Ureter (tissue), 1 donor: Measurements from ENCODE around the gene C1orf50. TPM values are rescaled to one million over a fixed set of nuclear protein-coding genes. Genes with fewer than 3 reads are reported as not detected.
"Not testable (repeated sequence)": the region's sequence is repeated elsewhere in the genome, so short reads cannot be mapped to it uniquely, and the experiment has no call there.

ENCODE experiments used
- DNase-seq: peaks from one replicate; pipeline ENCODE4 v3.0.0-alpha.2; 2020; ENCODE audit warnings: low spot score
- total RNA-seq: library from RNA; stranded (reverse); gene quantifications from one replicate; pipeline ENCODE4 v1.2.4, GENCODE V29; 2023
- donor health status: DM: yes; HTN: yes; CAD: no.

C1orf50 gene
- 8.1 TPM for total RNA-seq

DNA sequence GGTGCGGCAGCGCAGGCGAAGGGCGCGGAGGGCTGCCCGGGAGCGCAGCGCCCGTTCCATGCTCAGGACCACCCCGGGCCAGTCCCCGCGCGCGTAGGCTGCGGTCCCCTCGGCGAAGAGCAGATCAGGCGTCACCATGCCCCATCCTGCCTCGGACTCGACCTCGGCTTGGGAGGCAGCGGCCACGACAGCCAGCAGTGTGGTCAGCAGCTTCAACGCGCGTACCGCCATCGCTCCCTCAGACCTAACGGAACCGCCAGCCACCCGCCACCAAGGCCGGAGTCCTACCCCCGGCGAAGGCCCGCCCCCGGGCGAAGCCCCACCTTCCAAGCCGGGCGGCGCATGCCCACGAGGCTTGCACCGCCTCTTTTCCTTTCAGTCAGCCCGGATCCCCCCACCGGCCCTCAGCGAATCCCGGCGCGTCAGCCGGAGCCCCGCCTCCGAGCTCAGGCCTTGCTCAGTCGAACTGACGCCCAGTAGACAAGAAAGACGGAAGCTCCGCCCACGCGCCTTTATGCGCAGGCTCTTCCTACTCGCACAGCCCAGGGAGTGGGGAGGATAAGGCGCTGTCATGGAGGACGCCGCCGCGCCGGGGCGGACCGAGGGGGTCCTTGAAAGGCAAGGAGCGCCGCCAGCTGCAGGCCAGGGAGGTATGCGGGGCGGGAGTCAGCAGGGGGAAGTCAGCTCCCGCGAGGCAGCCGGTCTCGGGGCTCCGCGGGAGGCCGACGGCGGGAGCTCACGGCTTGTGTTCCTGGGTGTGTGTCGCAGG, at the start of gene C1orf50, which contains the start of gene P3H1:
Gene C1orf50 (plus strand): TSS at position 509 of the 769 bp plus-strand sequence. CDS start 63 bp downstream, at position 572.
Gene P3H1 (minus strand): TSS at position 288 of the 769 bp plus-strand sequence. CDS start 57 bp downstream, at position 231.
- peak; percentile 100 for DNase-seq

DNA sequence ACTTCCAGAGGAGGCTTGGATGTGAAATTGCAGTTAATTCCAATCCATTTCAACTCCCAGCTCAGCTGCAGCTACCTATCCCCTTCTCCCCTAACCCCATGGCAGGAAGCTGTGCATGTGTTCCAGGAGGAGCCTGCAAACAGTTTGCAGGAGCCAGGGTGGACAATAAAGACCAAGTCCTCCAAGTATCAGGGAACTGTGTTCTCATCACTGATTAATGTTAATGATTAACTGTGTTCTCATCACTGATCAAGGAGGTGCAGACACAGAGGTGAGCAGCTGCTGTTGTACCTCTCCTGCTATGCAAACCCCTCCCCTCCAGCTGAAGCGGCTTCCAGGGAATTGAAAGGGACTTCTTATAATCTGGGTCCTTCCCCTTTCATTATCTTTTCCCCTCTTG, 46.2 kb upstream of the C1orf50 start:
- DNase-seq, result no peak

DNA sequence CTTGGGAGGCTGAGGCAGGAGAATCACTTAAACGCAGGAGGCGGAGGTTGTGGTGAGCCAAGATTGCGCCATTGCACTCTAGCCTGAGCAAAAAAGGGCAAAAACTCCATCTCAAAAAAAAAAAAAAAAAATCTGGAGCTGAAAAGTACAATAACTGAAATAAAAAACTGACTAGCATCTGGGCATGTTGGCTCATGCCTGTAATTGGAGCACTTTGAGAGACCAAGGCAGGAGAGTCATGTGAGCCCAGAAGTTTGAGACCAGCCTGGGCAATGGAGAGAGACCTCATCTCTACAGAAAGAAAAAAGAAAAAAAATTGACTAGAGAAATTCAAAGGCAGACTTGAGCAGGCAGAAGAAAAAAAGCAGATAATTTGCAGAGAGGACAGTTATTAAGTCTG, 45.1 kb upstream of the C1orf50 start:
- no peak for DNase-seq

DNA sequence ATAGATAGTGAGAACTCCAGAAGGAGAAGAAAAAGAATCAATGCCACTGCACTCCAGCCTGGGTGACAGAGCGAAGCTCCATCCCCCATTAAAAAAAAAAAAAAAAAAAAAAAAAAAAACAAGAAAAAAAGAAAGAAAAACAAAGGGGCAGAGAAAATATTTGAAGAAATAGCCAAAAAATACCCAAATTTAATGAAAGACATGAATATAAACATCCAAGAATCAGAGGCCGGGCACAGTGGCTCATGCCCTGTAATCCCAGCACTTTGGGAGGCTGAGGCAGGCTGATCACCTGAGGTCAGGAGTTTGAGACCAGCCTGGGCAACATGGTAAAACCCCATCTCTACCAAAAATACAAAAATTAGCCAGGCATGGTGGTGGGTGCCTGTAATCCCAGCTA, 44.6 kb upstream of the C1orf50 start:
- DNase-seq, result not testable (repeated sequence)

DNA sequence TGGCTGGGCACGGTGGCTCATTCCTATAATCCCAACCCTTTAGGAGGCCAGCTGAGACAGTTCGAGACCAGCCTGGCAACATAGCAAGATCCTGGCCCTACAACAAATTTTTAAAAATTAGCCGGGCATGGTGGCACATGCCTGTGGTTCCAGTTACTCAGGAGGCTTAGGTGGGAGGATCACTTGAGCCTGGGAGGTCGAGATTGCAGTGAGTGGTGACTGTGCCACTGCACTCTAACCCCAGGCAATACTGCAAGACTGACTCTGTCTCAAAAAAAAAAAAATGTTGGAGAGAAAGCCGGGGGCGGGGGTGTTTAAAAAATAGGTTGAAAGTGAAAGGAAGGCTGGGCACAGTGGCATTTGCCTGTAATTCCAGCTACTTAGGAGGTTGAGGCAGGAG, 43.5 kb upstream of the C1orf50 start:
- DNase-seq, result no peak

DNA sequence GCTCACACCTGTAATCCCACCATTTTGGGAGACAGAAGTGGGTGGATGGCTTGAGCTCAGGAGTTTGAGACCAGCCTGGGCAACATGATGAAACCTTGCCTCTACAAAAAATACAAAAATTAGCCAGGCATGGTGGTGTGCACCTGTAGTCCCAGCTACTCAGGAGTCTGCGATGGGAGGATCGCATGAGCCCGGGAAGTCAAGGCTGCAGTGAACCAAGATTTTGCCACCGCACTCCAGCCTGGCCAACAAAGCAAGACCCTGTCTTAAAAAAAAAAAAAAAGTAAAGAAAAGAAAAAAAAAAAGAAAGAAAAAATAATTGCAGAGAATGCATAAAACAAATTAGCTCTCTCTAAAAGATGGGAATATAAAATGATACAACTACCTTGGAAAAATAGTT, 41.2 kb upstream of the C1orf50 start:
- not testable (repeated sequence) for DNase-seq

DNA sequence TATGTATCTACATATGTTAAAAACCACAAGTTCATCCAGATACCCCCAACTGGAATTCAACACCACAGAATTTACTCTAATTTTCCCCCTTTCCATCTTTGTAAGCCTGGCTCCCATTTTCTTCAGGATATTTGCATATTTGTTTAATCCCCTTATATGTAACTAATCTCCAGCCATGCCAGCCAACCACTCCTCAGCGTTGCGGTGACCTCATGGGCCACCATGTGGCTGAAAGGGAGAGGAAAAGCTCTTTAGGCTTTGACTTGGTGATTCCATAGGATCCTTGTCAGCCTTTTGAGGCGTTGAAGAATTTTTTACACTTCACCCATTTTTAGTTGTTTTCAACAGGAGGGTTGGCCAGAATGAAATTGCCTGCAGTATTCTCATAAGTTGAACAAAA, 37.0 kb upstream of the C1orf50 start:
- DNase-seq, result no peak

DNA sequence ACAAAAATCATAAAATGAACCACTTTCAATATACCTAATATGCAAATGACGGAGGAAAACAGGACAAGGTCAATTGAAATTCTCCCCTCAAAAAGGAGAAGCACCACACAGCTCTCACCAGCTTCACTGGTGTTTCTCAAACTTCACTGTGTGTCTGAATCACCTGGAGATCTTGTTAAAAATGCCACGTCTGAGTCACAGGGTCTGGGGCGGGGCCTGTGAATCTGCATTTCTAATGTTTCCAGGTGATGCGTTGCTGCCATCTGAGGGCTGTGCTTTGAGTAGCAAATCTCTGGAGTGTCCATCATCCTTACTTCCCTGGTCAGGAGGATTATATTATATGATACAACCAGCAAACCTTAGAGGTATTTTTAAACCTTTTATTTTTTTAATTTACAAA, 36.1 kb upstream of the C1orf50 start:
- DNase-seq, result peak; percentile 15

DNA sequence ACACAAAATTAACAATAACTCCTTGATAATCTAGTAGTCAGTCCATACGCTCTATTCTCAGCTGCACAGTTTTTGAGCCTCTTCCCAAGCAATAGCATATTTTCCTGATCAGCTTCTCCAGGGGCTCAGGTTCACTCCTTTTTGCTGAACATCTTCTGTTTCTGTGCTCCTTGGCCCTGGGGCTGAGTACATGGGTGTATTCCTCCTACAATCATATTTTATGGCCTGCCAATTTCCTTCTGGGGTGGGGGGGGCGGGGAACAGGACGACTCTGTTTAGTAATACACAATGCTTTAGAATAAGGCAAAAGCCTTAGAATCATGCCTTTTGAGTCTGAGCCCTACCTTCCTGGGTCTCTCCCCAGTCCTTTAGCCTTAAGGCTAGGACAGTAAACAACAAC, 35.5 kb upstream of the C1orf50 start:
- DNase-seq, result no peak

DNA sequence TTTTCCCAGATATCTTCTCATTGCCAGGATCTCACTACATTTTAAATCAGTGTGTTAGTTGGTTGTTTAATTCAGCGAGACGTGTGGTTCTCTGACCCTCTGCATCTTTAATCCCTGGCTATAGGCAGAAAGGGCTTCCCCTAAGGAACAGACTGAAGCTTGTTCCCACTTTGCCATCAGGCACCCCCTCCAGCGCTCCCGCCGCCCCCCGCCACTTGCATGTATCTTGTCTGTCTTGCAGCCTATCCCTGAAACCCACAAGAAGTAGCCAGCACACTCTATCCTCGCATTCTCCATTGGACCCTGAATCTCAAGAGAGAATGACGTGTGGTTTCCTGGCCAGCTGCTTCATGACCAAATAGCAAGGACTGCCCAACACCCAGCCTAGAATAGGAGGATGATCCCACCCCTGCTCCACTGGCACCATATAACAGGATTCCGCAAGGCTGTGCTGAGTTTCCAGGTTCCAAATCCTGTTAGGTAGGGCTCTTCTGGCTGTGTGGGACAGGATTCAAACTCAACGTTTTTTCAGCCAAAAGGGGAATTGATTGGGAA, 34.8 kb upstream of the C1orf50 start:
- DNase-seq, result no peak

DNA sequence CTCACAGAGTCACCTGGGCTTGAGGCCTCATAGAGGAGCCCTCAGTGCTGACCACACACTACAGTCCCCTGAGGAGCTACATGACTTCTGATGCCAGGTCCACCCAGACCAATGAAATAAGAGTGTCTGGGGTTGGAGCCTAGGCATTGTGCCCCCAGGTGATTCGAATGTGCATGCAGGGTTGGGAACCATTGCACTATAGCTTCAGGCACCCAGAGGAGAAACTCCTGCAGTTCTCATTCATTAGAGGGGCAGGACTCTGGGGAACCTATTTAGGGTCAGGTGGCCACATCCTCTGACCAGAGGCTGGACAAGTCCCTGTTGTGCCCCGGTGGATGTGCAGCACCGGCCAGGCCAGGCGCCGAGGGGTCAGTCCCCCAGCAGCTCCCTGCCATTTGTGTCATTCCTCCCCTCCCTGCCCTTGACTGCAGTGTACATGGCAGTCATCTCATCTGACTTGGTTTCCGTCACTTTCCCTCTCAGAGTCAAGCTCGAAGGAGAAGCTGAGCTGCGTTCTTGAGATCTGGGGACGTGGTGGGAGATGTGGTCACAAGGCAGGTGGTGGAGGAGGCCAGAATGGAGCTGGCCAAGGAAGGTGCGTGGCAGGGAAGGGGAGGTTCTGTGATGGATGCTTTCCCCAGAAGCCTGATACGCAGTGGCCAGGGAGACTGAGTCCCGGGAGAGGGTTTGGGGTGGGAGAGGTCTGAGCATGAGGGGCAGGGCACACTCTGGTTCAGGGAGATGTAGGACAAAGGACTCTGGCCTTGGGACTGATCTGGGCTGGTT, 33.4 kb upstream of the C1orf50 start:
- no peak for DNase-seq

DNA sequence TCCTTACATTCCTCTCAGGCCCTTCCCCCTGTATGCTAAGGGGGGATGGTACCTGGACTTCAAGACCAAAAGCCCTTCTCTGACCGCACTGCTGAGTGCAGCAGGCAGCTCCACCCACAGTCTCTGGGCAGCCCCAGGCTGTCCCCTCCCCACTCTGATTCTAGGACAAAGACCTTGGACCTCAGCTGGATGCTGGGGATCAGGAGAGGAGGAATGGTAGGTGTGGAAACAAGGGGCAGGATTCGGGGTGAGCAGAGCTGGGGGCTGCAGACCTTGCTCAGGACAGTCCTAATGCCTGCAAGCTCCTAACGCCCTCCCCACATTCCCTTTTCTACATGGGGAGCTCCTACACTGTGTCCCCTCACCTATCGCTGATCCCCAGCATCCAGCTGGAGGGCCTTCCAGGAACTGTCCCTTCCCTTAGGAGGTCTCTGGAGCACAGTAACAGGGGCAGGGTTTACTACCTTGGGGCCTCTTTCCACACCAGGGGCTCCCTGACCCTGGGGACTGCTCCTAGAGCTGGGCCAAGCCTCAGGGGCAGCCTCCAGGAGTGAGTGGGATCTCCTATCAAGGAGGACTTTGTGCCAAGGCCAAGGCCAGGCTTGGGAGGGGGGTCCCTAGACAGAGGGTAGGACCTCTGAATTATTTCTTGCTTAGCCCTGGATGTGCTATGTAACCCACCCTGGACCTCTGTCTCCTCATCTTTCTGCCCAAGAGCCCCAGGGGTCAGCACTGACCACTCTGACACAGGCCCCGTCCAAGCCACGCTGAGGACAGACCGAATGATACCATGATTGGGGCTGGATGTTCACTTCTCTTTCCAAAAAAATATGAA, 32.6 kb upstream of the C1orf50 start:
- DNase-seq, result no peak

DNA sequence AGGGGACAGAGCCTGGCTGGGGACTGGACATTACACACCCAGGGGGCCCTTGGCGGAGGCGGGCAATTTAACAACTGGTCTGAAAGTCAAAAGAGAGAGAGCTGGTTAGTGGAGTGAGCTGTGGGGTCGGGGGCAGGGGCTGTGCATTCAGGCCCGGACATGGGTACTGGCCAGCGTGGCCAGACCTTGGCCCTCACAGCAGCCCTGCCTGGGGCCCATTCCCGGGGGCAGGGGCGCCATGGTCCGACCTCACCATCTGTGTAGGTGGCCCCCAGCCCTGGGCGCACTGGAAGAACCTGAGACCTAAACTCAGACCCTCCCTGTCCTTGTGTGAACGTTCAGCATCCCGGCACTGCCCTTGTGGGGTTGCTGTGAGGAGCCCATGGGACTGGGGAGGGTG, 32.0 kb upstream of the C1orf50 start:
- DNase-seq, result no peak

DNA sequence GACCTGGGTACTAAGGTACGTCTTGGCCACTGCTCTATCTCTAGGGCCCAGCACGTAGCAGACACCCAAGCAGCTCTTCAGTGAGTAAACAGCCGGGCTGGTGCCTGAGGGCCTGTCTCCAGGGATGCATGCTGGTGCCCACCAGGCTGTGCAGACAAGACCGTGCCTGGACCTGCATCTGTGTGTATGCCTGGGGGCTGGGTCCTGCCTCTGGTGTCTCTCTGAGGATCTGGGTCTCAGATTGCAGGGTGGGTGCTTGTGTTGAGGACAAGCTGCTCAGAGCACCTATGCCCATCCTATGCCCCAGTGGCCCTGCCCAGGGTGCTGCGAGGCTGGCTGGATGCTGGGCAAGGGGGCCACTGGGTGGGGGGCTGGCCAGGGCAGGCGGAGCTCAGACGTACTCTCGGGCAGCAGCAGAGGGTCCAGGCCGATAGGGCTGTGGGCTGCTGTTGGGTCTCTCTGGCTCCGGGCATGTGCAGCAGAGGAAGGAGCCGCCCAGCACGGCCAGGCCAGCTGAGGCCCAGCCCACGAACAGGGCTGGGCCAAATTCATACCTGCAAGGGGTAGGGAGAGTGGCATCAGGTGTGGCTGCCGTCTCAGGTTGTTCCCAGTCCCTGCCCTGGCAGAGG, 31.5 kb upstream of the C1orf50 start:
- no peak for DNase-seq

DNA sequence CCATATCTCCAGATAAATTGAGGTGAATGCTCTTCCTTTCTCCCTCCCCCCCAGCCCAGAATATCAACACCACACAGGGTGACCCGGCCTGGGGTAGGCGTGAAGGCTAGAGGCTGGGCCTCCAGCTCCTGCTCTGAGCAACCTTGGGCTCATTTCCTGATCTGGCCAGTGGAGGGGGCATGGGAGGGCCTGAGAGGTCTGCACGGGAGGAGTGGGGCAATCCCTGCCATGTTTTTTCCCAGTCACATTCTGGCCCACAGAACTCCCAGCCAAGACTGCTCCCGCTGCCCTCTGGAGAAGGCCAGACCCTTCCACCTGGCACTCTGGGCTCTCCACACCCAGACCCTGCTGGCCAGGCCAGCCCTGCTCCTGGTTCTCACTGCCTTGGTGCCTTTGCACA, 30.9 kb upstream of the C1orf50 start:
- no peak for DNase-seq

DNA sequence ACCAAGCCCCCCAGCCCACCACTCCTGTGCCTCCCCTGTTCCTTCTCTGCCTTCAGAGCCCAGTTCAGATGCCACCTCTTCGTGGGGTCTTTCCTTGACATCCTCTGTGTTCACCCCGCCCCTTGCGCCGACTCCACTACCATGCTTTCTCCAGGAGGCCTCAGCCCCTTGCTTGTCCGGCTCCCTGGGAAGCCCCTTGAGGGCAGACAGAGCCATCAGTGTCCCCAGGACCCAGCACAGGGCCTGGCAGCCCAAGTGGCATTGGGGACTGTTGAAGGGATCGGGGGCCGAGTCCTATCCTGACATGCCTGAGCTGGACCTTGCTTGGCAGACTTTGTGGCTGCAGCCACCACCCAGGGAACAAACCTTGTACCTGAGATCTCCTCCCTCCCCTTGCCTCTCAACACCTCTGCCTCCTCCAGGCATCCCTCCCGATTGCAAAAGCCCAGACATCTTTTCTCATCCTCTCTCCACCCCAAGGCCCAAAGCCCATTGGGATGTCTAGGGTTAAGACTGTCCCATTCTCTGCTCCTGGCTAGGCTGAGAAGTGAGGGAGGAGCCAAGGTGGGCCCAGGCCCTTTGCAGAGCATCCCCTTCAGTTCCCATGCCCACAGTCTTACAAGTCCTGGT, 30.4 kb upstream of the C1orf50 start:
- DNase-seq, result no peak

DNA sequence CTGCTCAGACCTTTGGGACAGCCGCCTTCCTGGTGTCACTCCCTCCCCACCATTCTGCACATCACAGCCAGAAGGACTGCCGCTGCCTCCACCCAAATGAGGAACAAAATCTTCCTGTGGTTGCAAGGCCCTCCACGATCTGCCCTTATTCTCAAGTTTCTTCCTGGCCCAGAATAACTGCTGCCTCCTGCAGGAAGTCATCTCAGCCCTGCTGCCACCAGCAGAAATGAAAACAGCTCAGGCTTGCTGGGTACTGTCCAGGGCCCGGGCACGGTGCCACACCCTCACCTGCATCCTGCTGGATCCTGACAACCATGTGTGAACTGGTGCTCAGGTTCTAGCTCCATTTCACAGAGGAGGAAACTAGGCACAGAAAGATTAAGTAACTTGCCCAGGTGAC, 29.8 kb upstream of the C1orf50 start:
- no peak for DNase-seq

DNA sequence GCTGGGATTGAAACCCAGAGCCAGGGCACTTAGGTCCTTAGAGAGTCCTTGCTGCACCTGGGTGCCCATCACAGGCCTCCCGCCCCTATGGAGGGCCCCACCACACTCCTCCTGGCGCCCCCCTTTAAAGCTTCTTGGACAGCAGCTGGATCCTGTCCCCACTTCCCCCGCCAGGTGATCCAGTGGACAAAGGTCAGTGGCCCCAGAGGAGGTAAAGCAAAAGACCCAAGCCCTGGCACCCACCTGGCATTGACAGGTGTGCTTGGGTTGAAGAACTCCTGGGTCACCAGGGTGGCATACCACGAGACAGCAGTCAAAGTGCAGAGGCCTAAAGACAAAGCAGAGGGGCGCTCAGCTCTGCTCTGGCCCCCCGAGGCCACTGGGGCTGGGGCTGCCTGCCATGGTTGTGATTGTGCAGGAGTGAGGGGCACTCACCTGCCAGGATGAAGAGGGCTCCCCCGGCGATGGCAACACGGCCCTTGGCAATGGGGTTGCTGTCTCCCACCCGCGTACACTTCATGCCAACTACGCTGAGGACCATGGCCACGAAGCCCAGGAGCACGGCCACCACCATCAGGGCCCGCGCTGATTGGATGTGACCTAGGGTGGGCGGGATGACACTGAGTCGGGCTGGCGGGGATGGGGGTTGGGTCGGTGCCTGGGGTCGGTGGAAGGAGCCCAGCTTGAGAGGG, 28.9 kb upstream of the C1orf50 start:
- DNase-seq, result no peak

DNA sequence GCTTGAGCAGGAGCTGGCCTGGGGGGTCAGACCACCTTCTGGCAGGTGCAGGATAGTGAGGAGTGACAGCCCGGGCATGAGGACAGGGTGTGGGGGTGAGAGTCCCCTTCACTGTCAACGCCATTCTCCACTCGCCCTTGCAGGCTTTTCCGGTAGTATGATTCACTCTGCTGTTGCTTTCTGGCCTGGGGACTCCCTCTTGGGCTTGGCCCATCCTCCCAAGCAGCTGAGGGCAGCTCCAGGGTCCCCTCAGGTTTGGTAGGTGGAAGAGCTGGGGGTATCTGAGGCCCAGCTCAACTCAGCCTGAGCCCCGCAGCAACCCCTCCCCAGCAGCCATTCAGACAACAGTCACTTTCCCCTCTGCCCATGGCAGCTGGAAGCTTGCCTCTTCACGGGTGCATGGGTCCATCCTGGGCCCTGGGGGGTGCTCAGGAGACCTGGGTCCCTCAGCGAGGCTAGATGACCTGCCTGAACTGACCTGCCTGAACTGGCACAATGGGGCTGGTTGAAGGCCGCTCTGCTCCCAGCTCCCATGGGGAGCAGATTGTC, 28.3 kb upstream of the C1orf50 start:
- DNase-seq, result no peak
